ENCODE measurements around the gene ZNF608.

Gene ZNF608

GRCh38 chr5:124719113-124719967 lies 27.1 kb downstream of the ZNF608 start:
- DNase-seq (ENCODE audit: low read depth), result no peak

- no peak for DNase-seq (ENCODE audit: low read depth)
These were observed 28.1 kb downstream of the ZNF608 start for GRCh38 chr5:124718380-124718789.

- no peak for DNase-seq (ENCODE audit: low read depth)
These were observed 30.3 kb downstream of the ZNF608 start for GRCh38 chr5:124716169-124716568.

- DNase-seq (ENCODE audit: low read depth), result no peak
These were observed 31.5 kb downstream of the ZNF608 start for GRCh38 chr5:124714910-124715309.

- DNase-seq (ENCODE audit: low read depth), result no peak
These were observed 32.8 kb downstream of the ZNF608 start for GRCh38 chr5:124713595-124713994.

- no peak for DNase-seq (ENCODE audit: low read depth)
These were observed 33.6 kb downstream of the ZNF608 start for GRCh38 chr5:124712731-124713305.

GRCh38 chr5:124708086-124708485 lies 38.4 kb downstream of the ZNF608 start:
- no peak for DNase-seq (ENCODE audit: low read depth)

- no peak for DNase-seq (ENCODE audit: low read depth)
These were observed 38.9 kb downstream of the ZNF608 start for GRCh38 chr5:124707520-124707919.

- DNase-seq (ENCODE audit: low read depth), result no peak
These were observed 39.6 kb downstream of the ZNF608 start for GRCh38 chr5:124706729-124707361.

- no peak for DNase-seq (ENCODE audit: low read depth)
These were observed 40.4 kb downstream of the ZNF608 start for GRCh38 chr5:124706051-124706450.

- no peak for DNase-seq (ENCODE audit: low read depth)
These were observed 40.9 kb downstream of the ZNF608 start for GRCh38 chr5:124705577-124705976.

- DNase-seq (ENCODE audit: low read depth), result no peak
These were observed 41.7 kb downstream of the ZNF608 start for GRCh38 chr5:124704594-124705284.

GRCh38 chr5:124703995-124704394 lies 42.4 kb downstream of the ZNF608 start:
- no peak for DNase-seq (ENCODE audit: low read depth)

GRCh38 chr5:124702525-124702924 lies 43.9 kb downstream of the ZNF608 start:
- DNase-seq (ENCODE audit: low read depth), result no peak

GRCh38 chr5:124701873-124702425 lies 44.5 kb downstream of the ZNF608 start:
- DNase-seq (ENCODE audit: low read depth), result no peak

- DNase-seq (ENCODE audit: low read depth), result no peak
These were observed 45.4 kb downstream of the ZNF608 start for GRCh38 chr5:124701016-124701415.

- no peak for DNase-seq (ENCODE audit: low read depth)
These were observed 46.1 kb downstream of the ZNF608 start for GRCh38 chr5:124700333-124700732.

- no peak for DNase-seq (ENCODE audit: low read depth)
These were observed 47.7 kb downstream of the ZNF608 start for GRCh38 chr5:124698770-124699169.

GRCh38 chr5:124697933-124698591 lies 48.4 kb downstream of the ZNF608 start:
- DNase-seq (ENCODE audit: low read depth), result no peak

- DNase-seq (ENCODE audit: low read depth), result no peak
These were observed 48.9 kb downstream of the ZNF608 start for GRCh38 chr5:124697501-124697900.

GRCh38 chr5:124696898-124697297 lies 49.5 kb downstream of the ZNF608 start:
- DNase-seq (ENCODE audit: low read depth), result no peak
